Left colon (tissue), 2 donors: ENCODE results near the gene MDM4. TPM values are rescaled to one million over a fixed set of nuclear protein-coding genes. Genes with fewer than 3 reads are reported as not detected.
A peak's percentile ranks its signal among the peaks of the same experiment; 100 is the strongest.
"Not testable (repeated sequence)": the region's sequence is repeated elsewhere in the genome, so short reads cannot be mapped to it uniquely, and the experiment has no call there.

Experiments used
- ATAC-seq: fragments of 200-7000 bp; cut with Tn5 transposase; one replicate; pipeline ENCODE4 v1.9.1; 2020; ENCODE audit warnings: mild to moderate bottlenecking, moderate library complexity
- DNase-seq, 2 donors: peaks; one replicate each; pipeline ENCODE4 v3.0.0-alpha.2; 2020
- intact Hi-C, 2 donors: fragments of 100-400 bp; cut with DNase I in 1 of 2; cut with micrococcal nuclease in 1 of 2; formaldehyde crosslinking; loops; one replicate each; pipeline versions ENCODE4 v1.11.2 to v1.14.0; 2022; cut with DNase I, micrococcal nuclease
- total RNA-seq, 2 donors: library from RNA; stranded (reverse); fragmentation: NEBNext Ultra II Directional; extraction: Animal tissue kit (Norgen Biotek cat#: 25700); gene quantifications; one replicate each; pipeline ENCODE4 v1.2.1, GENCODE V29; 2021
- donor health status: DM: no; HTN: no; CAD: no.
- donor health status: DM: yes; HTN: yes; CAD: no.

MDM4 gene
- total RNA-seq, 2 donors from 2014 or later, result 47.8 to 64.2 TPM

DNA sequence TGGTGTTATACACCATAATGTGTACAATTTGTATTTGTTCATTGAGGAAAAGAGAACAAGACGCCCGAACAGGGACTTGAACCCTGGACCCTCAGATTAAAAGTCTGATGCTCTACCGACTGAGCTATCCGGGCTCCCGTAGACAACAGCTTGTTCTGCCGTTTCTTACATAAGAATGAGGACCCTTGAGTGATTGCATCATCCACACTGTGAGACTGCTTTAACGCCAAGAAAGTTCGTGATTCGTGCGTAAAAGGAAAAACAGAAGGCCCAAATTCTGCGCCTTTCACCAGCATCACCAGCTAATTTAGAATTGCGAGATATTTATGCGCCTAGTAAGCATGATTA, 9.3 kb upstream of the MDM4 start:
- ATAC-seq (peak; percentile 67), DNase-seq (peak; percentile 71 to 76)
- intact Hi-C loops, result no loop called here

- ATAC-seq, result peak; percentile 29
- DNase-seq, result no peak
Observed at GRCh38 chr1:204507317-204508105, 8.7 kb upstream of the MDM4 start.

DNA sequence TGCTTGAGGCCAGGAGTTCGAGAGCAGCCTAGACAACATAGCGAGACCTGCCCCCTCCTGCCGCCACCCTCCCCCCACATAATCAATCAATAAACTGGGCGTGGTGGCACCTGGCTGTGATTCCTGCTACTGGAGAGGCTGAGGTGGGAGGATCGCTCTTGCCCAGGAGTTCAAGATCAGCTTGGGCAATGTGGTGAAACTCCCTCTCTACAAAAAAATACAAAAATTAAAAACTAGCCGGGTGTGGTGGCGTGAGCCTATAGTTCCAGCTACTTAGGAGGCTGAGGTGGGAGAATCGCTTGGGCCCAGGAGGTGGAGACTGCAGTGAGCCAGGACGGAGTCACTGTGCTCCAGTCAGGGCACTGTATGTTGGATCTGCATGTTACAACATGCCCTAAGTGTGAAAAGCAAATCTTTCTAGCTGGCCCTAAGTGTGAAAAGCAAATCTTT, 7.0 kb upstream of the MDM4 start:
- DNase-seq, result no peak
- ATAC-seq, result no peak
- intact Hi-C loops, result no loop called here

More at GRCh38 chr1:204507317-204508105, 8.7 kb upstream of the MDM4 start:
- intact Hi-C loops, result no loop called here

DNA sequence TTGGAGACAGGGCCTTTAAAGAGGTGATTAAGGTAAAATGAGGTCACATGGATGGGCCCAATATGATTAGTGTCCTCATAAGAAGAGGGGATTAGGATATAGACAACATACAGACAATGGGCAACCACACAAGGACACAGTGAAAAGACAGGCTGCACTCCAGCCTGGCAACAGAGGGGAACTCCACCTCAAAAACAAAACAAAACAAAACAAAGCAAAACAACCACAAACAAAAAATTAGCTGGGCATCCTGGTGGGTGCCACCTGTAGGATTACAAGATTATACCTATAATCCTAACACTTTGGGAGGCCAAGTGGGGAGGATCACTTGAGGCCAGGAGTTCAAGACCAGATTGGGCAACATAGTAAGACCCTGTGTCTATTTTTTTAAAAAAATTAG, 4.8 kb upstream of the MDM4 start:
- intact Hi-C loops, result no loop called here
- no peak for ATAC-seq

GRCh38 chr1:204513117-204513716, 3.0 kb upstream of the MDM4 start:
- no peak for ATAC-seq
- peak in 1 of 2 donors; percentile 28 for DNase-seq
- intact Hi-C loops, result no loop called here

More for the DNA sequence above, 4.8 kb upstream of the MDM4 start:
- DNase-seq, result no peak

- intact Hi-C loops, result no loop called here
- no peak for ATAC-seq
- no peak for DNase-seq
Observed at GRCh38 chr1:204514828-204515227, 1.4 kb upstream of the MDM4 start.

- DNase-seq, ATAC-seq, intact Hi-C loops: not testable (repeated sequence)
Observed at GRCh38 chr1:204517382-204517781, 1.2 kb downstream of the MDM4 start.

GRCh38 chr1:204520834-204521709, 4.9 kb downstream of the MDM4 start:
- intact Hi-C loops, result no loop called here
- DNase-seq (peak in 1 of 2 donors; percentile 32), ATAC-seq (no peak)

- ATAC-seq, DNase-seq, intact Hi-C loops: not testable (repeated sequence)
Observed at GRCh38 chr1:204521941-204522521, 5.8 kb downstream of the MDM4 start.

DNA sequence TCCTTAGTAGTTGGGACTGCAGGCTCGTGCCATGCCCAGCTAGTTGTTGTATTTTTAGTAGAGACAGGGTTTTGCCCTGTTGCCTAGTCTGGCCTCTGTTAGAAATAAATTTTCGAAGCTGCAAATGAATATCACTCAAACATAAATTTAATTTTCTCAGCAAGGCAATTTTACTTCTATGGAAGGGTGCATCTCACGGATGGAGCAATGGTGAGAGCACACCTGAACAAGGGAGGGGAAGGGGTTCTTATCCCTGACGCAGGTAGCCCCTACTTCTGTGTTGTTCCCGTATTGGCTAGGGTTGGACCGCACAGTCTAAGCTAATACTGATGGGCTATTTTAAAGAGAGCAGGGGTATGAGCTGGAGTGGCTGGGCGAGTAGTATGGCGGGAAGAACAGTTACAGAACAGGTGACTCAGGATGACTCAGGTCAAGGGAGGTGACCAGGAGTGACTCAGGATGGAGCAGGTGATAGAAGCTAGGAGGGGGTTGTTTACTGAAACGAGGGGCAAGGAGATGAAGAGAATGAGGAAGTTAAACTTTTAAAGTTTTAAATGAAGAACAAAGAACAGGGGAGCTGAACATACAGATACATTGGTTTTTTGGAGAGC, 7.5 kb downstream of the MDM4 start:
- no peak for DNase-seq
- intact Hi-C loops, result no loop called here
- ATAC-seq, result peak; percentile 25

DNA sequence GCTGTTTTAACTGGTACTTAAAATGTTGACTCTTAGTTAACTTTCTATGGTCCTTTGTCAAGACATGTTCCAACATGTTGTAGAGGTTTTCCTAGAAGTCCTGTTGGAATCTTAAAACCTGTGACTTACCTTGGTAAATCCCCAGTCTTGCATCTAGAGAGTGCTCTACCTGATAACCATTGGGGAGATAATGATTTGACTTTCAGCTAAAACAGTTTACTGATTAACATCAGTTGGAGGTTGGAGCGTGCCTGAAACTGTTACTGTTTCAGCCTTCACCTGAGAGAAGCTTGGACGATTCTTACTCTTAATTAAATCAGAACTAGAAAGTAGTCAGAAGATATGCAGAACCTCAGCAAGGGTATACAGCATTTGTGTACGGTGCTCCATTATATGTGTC, 8.8 kb downstream of the MDM4 start:
- no peak for ATAC-seq
- intact Hi-C loops, result no loop called here

DNA sequence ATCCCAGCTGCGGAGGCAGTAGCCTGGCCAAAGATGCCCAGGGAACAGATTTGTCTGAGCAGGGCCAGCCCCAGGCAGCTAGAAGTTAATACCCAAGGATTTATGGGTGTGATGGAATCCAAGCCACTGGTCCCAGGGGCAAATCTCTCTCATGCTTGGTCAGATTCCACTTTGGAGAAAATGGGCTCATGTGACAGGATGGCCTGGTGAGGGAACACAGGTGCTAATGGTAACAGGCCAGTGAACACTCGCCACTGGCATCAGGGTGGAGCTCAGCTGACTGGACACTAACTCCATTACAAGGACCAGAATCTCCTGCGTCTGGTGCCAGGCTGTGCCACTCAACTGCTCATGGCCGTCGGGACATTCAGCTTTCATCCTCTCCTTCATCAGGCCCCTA, 12.0 kb downstream of the MDM4 start:
- DNase-seq (no peak), ATAC-seq (no peak)
- intact Hi-C loops, result no loop called here

More for the DNA sequence above, 8.8 kb downstream of the MDM4 start:
- DNase-seq, result no peak

- ATAC-seq, result peak; percentile 21
- intact Hi-C loops, result no loop called here
- no peak for DNase-seq
Observed at GRCh38 chr1:204528677-204529076, 12.5 kb downstream of the MDM4 start.

DNA sequence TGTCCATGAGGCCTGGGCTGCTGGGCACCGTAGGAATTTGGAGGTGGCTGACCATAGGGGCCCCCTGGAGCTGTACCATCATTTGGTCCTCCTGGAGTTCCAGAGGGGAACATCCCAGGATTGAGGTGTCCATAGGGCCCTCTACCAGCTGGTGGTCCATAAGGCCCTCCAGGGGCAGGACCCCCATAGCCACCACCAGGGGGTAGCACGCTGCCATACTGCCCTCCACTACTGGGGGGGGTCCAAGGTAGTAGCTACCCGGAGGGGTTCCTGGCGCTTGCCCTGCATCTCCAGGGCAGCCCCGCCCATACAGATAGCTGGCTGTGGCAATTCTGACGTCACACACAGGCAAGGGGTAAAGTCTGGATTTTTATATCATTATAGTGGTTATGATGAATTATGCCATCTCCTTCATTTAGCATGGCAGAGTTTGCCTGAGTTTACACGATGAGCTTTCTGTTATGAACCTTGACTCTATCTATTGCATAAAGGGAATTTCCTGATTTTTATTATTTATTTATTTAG, 13.2 kb downstream of the MDM4 start:
- DNase-seq, result no peak
- intact Hi-C loops, result no loop called here
- ATAC-seq, result peak; percentile 80

DNA sequence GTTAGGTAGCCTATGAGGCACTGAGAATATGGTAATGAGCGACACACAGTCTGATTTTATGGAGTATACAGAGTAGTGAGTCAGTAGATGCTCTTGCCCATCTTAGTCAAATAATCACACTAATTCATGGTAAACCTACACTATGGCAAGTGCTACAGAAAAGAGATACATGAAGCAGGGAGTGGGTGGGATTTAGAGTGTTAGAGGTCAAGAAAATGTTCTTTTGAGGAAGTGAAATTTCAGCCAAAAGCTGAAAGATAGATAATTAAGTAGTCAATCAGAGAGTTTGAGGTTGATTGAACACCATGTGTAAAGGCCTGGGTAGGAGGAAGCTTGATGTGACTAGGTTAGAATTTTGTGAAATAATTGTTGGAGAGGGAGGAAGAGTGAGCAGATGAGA, 14.7 kb downstream of the MDM4 start:
- intact Hi-C loops, result no loop called here
- DNase-seq, result no peak
- no peak for ATAC-seq

- DNase-seq (no peak), ATAC-seq (no peak)
- intact Hi-C loops, result no loop called here
Observed at GRCh38 chr1:204532832-204533231, 16.6 kb downstream of the MDM4 start.

- ATAC-seq, result no peak
- no peak for DNase-seq
- intact Hi-C loops, result no loop called here
Observed at GRCh38 chr1:204541626-204542025, 25.4 kb downstream of the MDM4 start.

DNA sequence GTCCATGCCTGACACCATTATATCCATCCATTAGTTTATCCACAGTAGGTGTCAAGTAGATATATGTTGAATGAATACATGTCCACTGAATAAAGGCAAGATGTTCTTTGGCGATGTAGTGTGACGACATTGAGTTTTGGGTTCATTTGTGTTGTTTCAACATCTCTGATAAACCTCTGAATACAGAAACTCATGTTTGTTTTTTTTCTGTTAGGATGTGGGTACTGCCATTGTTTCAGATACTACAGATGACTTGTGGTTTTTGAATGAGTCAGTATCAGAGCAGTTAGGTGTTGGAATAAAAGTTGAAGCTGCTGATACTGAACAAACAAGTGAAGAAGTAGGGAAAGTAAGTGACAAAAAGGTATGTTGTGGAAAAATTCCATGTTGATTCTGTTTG, 28.1 kb downstream of the MDM4 start:
- intact Hi-C loops, result no loop called here
- DNase-seq, result no peak

GRCh38 chr1:204545202-204545601, 29.0 kb downstream of the MDM4 start:
- intact Hi-C loops, result no loop called here
- no peak for ATAC-seq
- no peak for DNase-seq

More for the DNA sequence above, 28.1 kb downstream of the MDM4 start:
- no peak for ATAC-seq
